Measurements from ENCODE around the gene ZNF835.

The ZNF835 gene

GRCh38 chr19:56661248-56661647 is 10.3 kb downstream of the ZNF835 start:
- DNase-seq: no peak

GRCh38 chr19:56660381-56661107 is 11.0 kb downstream of the ZNF835 start:
- no peak for DNase-seq

GRCh38 chr19:56654151-56654550 is 17.4 kb downstream of the ZNF835 start:
- no peak for DNase-seq

GRCh38 chr19:56643460-56643955 is 28.0 kb downstream of the ZNF835 start:
- DNase-seq: no peak

GRCh38 chr19:56642711-56643459 is 28.7 kb downstream of the ZNF835 start, which contains the start of gene SMIM17:
Gene SMIM17, plus strand, starts transcription at chr19:56643159. Its CDS starts 2,509 bp downstream, at chr19:56645668.
- DNase-seq: no peak

- DNase-seq: no peak
Observed at GRCh38 chr19:56639217-56639616, 32.3 kb downstream of the ZNF835 start.

GRCh38 chr19:56637976-56638555 is 33.5 kb downstream of the ZNF835 start:
- no peak for DNase-seq

GRCh38 chr19:56633021-56633420 is 38.5 kb downstream of the ZNF835 start:
- no peak for DNase-seq

GRCh38 chr19:56625708-56626107 is 45.8 kb downstream of the ZNF835 start:
- DNase-seq: no peak

GRCh38 chr19:56623006-56623405 is 48.6 kb downstream of the ZNF835 start:
- DNase-seq: no peak

GRCh38 chr19:56622374-56622773 is 49.2 kb downstream of the ZNF835 start:
- no peak for DNase-seq

GRCh38 chr19:56619121-56619520 is 52.4 kb downstream of the ZNF835 start:
- no peak for DNase-seq

GRCh38 chr19:56617531-56617930 is 54.0 kb downstream of the ZNF835 start:
- no peak for DNase-seq

GRCh38 chr19:56613639-56614038 is 57.9 kb downstream of the ZNF835 start:
- DNase-seq: no peak

GRCh38 chr19:56612737-56613136 is 58.8 kb downstream of the ZNF835 start:
- no peak for DNase-seq
